ENCODE results near the gene TMEM38B. TPM values are rescaled to one million over a fixed set of nuclear protein-coding genes. Genes with fewer than 3 reads are reported as not detected.

Gene TMEM38B
- total RNA-seq, 1 donor from 2014 or later = 11.8 TPM

DNA sequence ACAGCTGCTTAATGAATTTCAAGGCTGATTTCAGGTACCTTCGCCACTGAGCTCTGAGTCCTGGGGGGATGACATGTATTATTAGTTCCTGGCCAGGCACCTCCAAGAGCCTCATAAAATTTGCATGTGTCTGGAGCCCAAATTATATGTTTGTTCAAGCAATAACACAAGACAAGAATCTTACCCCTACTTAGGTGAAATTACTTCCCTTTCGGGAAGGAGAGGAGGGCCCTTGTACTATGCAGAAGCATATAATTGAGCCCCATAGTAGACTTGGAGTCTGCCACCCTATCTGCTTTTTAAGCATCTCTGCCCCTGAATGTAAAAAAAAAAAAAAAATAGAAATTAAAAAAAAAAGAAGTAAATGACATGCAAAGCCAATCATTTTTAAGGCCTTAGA is 13.0 kb upstream of the TMEM38B start:
- H3K4me1 Mint-ChIP-seq (ENCODE audit: unreplicated experiment) = peaks cover 5% of the 10 kb centered on the region
- TF ChIP-seq, protein P1, sequence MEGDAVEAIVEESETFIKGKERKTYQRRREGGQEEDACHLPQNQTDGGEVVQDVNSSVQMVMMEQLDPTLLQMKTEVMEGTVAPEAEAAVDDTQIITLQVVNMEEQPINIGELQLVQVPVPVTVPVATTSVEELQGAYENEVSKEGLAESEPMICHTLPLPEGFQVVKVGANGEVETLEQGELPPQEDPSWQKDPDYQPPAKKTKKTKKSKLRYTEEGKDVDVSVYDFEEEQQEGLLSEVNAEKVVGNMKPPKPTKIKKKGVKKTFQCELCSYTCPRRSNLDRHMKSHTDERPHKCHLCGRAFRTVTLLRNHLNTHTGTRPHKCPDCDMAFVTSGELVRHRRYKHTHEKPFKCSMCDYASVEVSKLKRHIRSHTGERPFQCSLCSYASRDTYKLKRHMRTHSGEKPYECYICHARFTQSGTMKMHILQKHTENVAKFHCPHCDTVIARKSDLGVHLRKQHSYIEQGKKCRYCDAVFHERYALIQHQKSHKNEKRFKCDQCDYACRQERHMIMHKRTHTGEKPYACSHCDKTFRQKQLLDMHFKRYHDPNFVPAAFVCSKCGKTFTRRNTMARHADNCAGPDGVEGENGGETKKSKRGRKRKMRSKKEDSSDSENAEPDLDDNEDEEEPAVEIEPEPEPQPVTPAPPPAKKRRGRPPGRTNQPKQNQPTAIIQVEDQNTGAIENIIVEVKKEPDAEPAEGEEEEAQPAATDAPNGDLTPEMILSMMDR (IDR thresholded peaks at IDR 0.05; ENCODE audit: unreplicated experiment) = no peak
- no peaks in the 10 kb centered on the region for H3K9me3 Mint-ChIP-seq (ENCODE audit: unreplicated experiment)
- H3K36me3 Mint-ChIP-seq (ENCODE audit: low read depth, unreplicated experiment) = no peaks in the 10 kb centered on the region
- DNase-seq (ENCODE audit: low spot score) = no peak
- no peak overlapping the region for H3K4me3 Mint-ChIP-seq (ENCODE audit: unreplicated experiment)
- no peaks in the 10 kb centered on the region for H3K27me3 Mint-ChIP-seq (ENCODE audit: unreplicated experiment)
- H3K27ac Mint-ChIP-seq (ENCODE audit: unreplicated experiment) = no peak overlapping the region

DNA sequence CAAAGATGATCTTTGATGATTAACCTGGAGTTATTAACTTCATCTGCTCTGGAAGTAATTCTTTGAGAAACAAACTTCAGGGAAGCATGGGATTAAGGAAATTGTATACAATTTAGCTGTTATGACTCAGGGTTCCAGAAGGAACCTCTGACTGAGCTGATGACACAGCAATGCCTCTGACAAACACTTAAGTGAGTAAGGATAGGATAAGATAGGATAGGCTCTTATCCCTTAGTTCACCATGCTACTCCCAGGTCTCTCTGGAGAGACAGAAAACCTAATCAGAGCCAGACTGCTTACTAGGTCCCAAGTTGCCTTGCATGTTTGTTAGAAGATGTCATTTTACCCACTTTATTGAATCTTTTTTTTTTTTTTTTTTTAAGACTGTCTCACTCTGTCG is 12.6 kb upstream of the TMEM38B start:
- Mint-ChIP-seq H3K36me3 (ENCODE audit: low read depth, unreplicated experiment) (no peaks in the 10 kb centered on the region), H3K27ac (ENCODE audit: unreplicated experiment) (no peak overlapping the region), H3K4me3 (ENCODE audit: unreplicated experiment) (no peak overlapping the region), H3K4me1 (ENCODE audit: unreplicated experiment) (peaks cover 2% of the 10 kb centered on the region), H3K9me3 (ENCODE audit: unreplicated experiment) (no peaks in the 10 kb centered on the region), H3K27me3 (ENCODE audit: unreplicated experiment) (no peaks in the 10 kb centered on the region)
- no peak for DNase-seq (ENCODE audit: low spot score)
- TF ChIP-seq, protein P1 (IDR thresholded peaks at IDR 0.05; ENCODE audit: unreplicated experiment) = no peak

DNA sequence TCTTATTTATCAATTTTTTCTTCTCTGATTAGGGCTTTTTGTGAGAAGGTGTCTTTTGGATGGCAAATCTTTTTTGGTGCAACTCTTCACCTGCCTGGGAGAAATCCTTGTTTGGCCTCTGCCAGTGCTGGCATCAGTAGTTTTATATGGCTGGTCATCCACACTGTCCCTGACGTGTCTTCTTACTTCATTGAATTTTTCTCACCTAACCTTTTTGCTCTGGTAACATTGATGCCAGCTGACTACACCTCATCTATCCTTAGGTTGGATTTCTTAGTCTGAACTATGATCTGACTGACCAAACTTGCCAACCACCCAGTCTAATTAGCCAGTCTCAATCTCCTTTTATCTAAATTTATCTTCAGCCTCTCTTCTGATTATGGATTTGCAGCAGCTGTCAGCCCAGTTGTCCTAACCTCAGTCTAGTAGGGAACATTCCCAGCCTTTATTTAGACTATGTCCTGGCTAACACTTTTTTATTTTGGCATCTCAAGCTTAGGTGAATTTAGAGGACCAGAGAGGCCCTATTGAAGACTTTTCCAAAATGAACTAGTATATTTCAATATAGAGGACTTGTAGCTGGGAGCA is 10.6 kb upstream of the TMEM38B start:
- TF ChIP-seq, protein P1 (IDR thresholded peaks at IDR 0.05; ENCODE audit: unreplicated experiment) = no peak
- H3K27ac Mint-ChIP-seq (ENCODE audit: unreplicated experiment) = no peak overlapping the region
- no peak for DNase-seq (ENCODE audit: low spot score)
- no peaks in the 10 kb centered on the region for H3K9me3 Mint-ChIP-seq (ENCODE audit: unreplicated experiment)
- no peaks in the 10 kb centered on the region for H3K36me3 Mint-ChIP-seq (ENCODE audit: low read depth, unreplicated experiment)
- no peaks in the 10 kb centered on the region for H3K27me3 Mint-ChIP-seq (ENCODE audit: unreplicated experiment)
- no peaks in the 10 kb centered on the region for H3K4me1 Mint-ChIP-seq (ENCODE audit: unreplicated experiment)
- no peak overlapping the region for H3K4me3 Mint-ChIP-seq (ENCODE audit: unreplicated experiment)

DNA sequence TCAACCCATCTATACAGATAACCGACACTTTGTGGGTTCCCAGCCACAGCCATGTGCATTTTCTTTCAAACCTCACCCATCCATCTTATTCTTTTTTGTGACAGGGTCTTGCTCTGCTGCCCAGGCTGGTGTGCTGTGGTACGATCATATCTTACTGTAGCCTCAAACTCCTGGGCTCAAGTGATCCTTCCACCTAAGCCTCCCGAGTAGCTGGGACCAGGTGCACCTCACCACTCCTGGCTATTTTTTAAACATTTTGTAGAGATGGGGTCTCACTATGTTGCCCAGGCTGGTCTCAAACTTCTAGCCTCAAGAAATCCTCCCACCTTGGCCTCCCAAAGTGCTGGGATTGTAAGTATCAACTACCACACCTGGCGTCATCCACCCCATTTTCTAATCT is 7.4 kb upstream of the TMEM38B start:
- TF ChIP-seq, protein P1 (IDR thresholded peaks at IDR 0.05; ENCODE audit: unreplicated experiment) = no peak
- H3K27me3 Mint-ChIP-seq (ENCODE audit: unreplicated experiment) = no peaks in the 10 kb centered on the region
- H3K9me3 Mint-ChIP-seq (ENCODE audit: unreplicated experiment) = no peaks in the 10 kb centered on the region
- H3K4me3 Mint-ChIP-seq (ENCODE audit: unreplicated experiment) = no peak overlapping the region
- H3K4me1 Mint-ChIP-seq (ENCODE audit: unreplicated experiment) = no peaks in the 10 kb centered on the region
- no peaks in the 10 kb centered on the region for H3K36me3 Mint-ChIP-seq (ENCODE audit: low read depth, unreplicated experiment)
- no peak for DNase-seq (ENCODE audit: low spot score)
- no peak overlapping the region for H3K27ac Mint-ChIP-seq (ENCODE audit: unreplicated experiment)

DNA sequence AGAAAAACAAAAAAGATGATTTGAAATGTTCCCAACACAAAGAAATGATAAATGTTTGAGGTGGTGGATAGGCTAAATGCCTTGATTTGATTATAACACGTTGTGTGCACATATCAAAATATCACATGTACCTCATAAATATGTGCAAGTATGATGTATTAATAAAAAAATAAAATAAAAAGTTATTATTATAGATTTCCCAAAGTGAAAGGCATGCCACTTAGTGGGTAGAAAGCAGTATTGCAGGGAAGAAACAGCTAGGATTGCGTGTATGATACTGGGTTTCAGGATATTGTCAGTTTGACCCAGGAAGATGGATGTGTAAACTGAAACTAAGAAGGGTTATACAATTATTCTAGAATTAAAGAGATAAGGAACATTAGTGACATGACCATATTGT is 3.6 kb upstream of the TMEM38B start:
- Mint-ChIP-seq H3K27ac (ENCODE audit: unreplicated experiment) (no peak overlapping the region), H3K36me3 (ENCODE audit: low read depth, unreplicated experiment) (no peaks in the 10 kb centered on the region), H3K27me3 (ENCODE audit: unreplicated experiment) (peaks cover 3% of the 10 kb centered on the region), H3K4me1 (ENCODE audit: unreplicated experiment) (peaks cover 11% of the 10 kb centered on the region), H3K9me3 (ENCODE audit: unreplicated experiment) (no peaks in the 10 kb centered on the region), H3K4me3 (ENCODE audit: unreplicated experiment) (no peak overlapping the region)
- no peak for DNase-seq (ENCODE audit: low spot score)
- TF ChIP-seq, protein P1 (IDR thresholded peaks at IDR 0.05; ENCODE audit: unreplicated experiment) = peak; percentile 58

Data from endothelial cell (in vitro differentiated cells).